ENCODE results near the gene TMEM52.

Gene TMEM52

DNA sequence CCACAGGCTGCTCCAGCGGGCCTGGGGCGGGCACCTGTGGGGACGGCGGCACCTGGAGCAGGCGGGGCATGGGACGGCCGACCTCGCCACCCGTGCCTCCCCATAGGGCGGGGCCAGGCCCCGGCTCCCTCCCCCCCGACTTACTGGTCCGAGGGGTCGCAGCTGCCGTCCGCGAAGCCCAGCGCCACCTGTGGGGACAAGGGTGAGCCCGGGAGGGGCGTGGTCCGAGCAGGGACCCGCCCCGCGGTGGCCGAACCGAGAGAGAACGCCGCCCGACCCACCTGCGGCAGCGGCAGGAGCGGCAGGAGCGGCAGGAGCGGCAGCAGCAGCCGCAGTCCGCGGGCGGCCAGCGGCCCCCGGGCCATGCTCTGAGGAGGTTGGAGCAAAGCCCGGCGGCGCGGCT lies at the start of gene TMEM52:
TSS of gene TMEM52 (minus strand) at position 379 of the 403 bp plus-strand sequence. CDS start at position 365, 14 bp downstream.
- DNase-seq (ENCODE audit: low read depth): no peak

DNA sequence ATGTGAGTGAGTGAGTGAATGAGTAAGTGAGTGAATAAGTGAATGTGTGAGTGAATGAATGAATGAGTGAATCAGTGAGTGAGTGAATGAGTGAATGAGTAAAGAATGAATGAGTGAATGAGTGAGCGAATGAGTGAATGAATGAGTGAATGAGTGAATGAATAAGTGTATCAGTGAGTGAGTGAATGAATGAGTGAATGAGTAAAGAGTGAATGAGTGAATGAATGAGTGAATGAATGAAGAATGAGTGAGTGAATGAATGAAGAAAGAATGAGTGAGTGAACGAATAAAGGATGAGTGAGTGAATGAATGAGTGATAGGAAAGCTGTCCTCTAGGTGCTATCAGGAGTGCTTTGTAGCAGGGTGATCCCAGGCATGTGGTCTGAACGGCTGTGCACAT lies 48.8 kb upstream of the TMEM52 start:
- DNase-seq (ENCODE audit: low read depth): no peak

DNA sequence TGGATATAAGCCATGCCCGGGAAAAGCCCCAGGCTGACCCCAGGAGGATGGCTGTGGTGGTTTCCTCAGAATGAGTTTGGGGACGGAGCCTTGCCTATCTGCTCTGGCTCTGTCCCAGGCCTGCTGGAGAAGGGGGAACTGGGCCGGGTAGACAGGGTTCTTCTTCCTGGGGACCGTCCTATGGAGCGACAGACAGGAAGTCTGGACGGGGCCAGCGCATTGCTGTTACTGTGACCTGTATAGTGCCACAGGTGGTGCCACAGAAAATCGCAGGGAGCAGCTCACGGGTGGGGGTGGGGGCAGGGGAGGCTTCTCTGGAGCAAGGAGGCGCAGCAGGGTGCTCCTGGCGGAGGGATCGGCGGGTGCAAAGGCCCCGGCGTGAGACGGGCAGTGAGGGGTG lies 48.1 kb upstream of the TMEM52 start:
- DNase-seq (ENCODE audit: low read depth): no peak

DNA sequence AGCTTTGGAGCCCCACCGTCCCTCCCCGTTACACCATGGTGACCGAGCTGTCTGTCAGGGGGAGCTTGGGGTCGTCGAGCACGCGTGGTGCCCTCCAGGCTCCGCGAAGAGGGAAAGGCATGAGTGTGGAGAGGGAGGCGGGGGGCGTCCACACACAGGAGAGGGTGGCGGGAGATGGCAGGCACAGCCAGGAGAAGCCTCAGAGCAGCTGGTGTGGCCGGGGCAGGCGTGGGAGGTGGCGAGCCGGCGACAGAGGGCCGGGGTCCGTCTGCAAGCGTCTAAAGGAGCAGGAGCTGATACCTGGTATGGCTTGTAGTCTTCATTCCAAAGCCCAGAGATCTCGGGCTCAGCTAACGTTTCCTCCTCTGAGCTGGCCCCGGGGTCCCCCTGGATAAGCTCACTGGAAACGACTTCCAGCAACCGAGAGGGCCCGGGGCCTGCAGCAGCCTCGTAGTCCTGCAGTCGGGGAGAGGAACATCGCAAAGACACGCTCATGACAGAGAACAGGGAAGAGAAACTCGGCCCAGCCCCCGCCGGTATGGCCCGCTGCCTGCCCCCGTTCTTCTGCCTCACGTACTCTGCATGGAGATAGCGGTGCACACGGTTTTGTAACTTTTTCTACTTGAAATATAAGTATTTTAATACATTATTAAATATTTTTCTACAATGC lies 47.1 kb upstream of the TMEM52 start:
- no peak for DNase-seq (ENCODE audit: low read depth)

DNA sequence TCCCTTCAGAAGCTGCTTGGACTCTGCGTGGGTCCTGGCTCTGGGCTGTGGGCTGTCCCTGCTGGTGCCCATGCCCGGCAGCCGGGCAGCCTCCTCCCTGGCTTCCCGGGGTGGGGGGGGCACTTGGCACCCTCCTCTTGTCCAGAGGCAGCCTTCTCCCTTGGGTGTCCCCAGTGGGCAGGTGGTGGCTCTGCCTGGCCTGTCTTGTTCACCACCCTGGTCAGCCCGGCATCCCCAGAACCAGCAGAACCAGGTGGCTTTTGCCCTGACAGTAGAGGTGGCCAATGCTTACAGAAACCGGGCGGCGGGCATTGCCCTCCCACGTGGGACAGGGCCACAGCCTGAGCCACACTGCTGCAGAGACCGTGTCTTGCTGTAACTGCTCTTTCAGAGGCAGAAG lies 46.5 kb upstream of the TMEM52 start:
- DNase-seq (ENCODE audit: low read depth): no peak

DNA sequence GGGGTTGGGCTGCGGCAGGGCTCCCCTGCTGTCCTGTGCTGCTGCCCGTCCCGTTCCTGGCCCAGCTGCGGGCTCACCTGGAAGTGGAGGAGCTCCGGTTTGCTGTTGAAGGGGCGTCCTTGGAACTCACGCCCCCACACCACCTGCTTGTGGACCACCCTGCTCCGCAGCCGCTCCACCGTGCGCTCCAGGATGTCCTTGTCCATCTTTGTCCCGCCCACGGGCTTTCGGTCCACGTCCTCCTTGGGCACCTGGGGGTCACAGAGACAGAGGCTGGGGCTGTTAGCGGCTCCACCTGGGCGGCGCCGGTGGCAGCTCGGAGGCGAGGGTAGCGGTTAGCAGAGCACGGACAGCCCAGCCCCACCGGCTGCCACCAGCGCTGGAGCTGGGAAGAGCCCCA lies 45.7 kb upstream of the TMEM52 start:
- DNase-seq (ENCODE audit: low read depth): no peak

DNA sequence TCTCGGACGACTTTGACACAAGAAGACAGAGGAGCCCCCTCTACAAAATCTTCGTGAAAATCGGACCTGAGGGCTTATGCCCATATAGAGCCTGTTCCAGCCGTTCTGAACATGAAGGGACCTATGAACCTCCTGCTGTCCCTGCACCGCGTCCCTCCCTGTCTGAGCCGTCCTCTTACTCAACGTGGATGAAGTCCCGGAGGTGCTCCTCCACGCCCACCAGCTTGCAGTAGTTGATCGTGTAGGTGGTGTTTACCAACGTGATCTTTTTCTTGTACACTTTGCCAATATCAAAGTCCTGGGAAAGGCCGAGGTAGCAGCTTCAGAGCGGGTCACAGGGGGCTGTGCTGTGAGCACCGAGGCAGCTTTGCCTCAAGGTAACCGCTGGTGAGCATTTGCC lies 44.5 kb upstream of the TMEM52 start:
- no peak for DNase-seq (ENCODE audit: low read depth)

DNA sequence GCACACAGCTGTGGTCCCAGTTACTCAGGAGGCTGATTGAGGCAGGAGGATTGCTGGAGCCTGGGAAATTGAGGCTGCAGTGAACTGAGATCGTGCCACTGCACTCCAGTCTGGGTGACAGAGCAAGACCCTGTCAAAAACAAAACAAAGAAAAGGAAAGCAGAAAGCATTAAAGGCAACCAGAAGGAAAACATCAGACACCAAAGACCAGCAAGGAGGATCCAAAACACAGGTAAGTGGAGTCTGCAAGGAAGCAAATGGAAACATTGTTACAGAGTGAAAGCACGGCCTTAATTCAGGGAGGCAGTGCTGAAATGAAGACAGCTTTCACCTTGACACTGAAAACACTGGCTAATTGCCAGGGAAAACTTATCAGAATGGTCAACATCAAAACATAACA lies 43.7 kb upstream of the TMEM52 start:
- no peak for DNase-seq (ENCODE audit: low read depth)

DNA sequence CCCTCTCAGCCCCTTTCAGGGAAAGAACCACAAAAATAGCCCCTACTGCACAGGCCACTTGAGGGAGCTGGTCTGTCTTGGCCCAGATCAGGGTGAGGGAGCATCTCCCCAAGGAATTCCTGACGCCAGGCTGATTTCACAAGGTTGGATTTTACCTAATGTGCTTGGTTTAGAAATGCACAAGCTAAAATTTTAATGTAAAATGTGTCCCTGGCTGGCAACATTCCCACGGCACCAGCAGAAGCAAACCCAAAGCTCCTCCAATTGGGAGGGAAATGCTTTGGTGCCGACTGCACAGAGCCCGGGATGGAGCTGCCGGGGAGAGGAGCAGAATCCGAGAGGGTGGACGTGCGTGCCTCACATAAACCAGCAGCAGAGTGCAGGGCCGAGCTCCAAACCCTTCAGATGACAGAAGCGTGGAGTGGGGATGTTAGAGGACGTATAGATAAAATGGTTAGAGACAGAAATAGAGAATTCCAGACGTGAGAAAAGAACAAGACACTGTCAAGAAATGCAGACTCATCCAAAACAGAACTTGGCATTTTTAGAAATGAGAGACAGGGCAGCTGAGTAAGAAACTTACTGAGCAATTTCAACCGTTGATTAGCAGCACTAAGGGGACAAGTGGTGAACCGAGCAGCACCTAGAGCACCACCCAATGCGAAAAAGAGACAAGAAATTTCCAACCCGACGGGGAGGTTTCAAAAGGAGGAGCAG lies 41.6 kb upstream of the TMEM52 start:
- DNase-seq (ENCODE audit: low read depth): peak; percentile 5

DNA sequence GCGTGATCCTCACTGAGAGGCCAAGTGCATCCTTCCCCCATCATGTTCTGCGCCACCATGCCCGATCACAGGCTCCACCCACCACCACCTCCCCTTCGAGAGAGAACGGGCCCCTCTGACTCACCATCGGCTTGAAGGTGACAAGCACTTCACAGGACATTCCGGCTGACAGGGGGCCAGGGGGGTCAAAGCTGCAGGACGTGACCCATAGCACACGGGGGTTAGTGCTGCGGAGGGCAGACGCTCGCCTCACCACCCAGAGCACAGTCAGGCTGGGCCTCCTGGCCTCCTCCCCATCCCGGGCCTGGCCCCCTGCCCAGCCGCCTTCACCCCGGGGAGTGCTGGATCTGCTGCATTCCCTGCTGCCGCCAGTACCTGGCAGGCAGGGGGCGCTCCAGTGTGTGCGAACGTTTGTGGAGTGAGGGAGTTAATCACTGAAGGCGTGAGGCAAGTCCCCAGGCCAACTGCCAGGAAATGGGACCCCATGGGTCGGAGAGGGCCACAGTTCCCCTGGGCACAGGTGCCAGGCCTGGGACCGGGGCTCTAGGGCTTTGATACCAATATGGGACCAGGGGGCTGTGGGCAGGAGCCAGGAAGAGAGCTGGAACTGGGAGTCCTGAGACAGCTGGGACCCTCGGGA lies 40.9 kb upstream of the TMEM52 start:
- DNase-seq (ENCODE audit: low read depth): peak; percentile 70

DNA sequence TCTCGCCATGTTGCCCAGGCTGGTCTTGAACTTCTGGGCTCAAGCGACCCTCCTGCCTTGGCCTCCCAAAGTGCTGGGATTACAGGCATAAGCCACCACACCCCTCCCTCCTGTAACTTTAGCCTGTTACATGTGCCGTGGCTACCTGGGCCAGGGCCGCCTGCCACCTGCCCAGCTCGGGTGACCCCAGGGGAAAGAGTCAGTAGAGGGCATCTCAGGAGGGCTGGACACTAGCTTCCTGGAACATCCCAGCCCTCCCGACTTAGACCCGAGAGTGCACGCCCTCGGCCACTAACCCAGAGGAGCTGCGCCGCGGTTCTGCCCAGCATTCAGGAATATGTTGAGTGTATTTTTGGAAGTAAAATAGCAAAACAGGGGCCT lies 40.4 kb upstream of the TMEM52 start:
- DNase-seq (ENCODE audit: low read depth): no peak

DNA sequence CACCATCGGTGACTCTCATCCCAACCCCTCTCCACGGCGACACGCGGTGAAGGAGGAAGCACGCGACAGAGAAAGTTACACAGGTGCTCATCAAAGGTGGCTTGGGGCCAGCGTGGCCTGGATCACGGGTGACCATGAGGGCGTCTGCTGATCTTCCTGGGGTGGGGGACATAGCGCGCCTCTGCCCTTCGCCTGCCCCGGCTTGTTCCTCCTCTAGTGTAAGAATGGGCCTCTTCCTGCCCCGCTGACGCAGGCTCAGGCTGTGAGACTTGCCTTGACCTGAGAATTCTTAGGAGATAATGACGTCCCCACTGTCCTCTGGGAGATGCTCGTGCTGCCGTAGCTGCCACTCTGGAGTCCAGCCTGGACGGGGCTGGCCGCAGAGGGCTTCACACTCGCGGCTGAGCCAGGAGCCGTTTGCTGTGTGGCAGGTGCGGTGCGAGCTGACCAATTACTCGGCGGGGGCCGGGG lies 39.0 kb upstream of the TMEM52 start:
- no peak for DNase-seq (ENCODE audit: low read depth)

DNA sequence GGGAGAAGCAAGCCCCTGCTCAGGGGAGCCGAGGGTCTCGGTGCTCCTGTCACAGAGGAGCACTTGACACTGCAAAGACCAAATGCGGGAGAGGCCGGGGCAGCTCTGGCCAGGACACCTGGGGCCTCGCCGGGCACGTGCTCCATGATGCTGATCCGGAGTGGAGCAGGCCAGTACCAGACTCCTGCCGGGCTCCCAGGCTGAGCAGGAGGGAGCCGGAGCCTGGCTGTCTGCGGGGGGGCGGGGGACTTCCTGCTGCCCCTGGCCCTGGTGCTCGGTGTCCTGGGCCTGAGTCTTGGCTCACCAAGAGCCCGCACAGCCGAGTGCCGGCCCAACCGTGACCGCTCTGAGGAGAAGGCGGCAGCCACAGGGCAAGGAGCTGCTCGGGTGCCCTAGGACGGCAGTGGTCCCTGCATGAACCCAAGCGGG lies 38.5 kb upstream of the TMEM52 start:
- DNase-seq (ENCODE audit: low read depth): no peak

DNA sequence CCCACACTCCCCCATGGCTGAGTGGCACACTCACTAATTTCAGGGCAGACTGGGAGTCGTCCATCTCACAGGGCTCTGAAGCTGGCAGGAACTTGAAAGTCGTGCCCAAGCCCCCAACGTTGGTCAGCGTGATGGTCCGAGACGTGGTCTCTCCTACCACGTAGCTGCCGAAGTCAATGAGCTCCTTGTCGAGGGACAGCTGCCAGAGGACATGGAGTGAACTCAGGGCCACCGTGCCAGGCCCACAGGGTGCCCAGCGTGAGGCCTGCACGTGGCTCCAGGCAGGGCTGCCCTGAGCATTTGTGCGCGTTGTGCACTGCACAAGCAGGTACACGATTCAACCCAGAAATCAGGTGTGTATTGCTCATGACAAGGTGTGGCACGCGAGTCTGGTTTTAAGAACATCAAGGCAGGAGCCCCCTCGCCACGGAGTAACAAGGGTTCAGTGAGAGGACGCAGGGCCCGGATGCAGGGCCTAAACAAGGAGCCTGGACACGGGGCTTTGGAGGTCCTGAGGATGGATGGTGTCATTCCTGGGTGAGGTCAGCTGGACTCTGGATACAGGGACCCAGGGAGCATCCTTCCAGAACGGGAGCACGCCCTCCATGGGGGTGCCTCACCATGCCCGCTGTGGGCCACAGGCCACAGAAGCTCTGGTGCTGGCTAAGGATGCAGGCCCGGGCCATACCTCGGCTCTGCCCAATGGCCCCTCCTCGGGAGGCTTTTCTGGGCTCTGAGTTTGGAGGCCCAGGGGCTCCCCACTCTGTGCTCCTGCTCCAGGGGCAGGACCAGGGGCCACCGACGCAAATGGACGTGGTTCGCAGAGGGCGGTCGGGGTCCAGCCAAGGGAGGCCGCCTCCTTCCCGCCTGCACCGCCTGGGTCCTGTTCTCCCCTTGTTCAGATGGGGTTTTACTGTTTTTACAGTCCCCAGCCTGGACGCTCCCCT lies 37.8 kb upstream of the TMEM52 start:
- no peak for DNase-seq (ENCODE audit: low read depth)

DNA sequence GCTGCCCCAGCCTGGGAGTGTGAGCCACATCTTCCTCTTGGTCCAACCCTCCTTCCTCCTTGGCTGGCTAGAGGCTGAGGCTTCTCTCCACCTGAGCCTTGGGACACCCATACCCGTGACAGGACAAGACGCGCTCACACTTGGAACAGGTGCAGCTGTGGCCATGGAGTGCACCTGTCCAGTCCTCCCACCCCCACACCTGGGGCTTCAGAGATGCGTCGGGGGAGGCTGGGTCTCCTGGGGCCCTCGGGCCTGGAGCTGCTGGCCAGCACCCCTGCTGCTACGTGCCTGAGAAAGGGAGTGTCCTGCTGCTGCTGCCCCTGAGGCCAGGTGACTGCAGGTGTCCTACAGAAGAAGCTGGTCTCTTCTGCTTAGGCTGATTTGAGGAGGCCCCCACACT lies 37.0 kb upstream of the TMEM52 start:
- DNase-seq (ENCODE audit: low read depth): no peak

DNA sequence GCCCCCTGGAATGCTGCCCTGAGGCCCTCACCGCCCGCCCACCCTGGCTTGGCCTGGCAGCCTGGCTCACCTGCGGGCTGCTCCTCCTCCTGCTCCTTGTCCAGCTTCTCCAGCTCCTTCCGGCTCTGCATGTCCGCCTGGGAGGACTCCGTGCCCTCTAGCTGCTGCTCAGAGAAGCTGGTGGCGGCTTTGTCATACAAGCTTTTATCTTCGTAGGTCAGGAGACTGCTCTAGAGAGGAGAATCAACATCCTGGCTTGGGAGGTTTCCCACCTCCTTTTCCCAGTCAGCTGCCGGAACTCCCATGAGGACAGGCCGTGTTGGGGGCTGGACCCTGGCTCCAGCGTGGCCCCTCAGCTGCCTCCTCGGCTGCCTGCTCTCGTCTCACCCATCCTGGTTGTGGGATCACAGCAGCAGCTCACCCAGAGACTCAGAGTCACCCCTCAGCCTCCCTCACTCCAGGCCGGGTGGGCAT lies 36.6 kb upstream of the TMEM52 start:
- DNase-seq (ENCODE audit: low read depth): no peak

DNA sequence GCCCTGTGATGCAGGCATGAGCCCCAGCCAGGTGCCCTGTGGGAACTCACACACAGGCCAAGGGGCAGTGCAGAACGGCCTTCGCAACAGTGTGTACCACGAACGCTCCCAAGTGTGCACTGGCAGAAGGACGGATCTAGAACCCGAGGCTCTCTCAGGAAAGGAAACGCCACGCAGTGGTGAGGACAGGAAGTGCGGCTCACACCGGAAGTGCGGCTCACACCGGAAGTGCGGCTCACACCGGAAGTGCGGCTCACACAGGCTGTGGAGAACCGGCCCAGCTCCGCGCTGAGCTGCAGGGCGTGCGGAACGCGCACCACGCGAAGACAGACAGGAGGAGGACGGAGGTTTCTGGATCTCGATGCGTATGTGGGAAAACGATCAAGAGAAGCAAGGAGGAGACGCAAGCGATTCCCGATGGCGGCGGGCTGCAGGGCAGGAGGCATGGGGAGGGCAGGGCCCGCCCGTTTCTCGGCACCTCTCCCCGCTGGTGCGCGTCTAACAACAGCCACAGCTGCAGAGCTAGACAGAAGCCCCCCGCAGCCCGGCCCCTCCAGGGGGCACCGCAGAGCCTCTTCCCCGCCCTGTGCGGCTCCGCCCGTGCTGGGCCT lies 35.9 kb upstream of the TMEM52 start:
- no peak for DNase-seq (ENCODE audit: low read depth)

DNA sequence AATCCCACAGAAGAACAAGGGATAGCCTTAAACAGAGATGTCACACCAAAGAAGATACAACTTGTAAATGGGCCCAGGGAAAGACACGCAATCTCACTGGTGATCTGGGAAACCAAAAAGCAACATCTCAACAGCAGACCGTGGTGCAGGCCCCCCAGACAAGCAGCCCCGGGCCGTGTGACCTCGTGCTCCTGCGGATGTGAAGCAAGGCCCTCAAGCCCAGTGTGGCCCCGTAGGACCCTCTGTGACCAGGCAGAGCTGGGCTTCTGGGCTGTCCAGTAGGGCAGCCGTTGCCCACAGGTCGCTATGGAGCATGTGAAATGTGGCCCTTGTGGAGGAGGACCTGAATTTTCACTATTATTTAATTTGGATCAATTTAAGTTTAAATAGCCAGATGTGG lies 34.9 kb upstream of the TMEM52 start:
- DNase-seq (ENCODE audit: low read depth): no peak

DNA sequence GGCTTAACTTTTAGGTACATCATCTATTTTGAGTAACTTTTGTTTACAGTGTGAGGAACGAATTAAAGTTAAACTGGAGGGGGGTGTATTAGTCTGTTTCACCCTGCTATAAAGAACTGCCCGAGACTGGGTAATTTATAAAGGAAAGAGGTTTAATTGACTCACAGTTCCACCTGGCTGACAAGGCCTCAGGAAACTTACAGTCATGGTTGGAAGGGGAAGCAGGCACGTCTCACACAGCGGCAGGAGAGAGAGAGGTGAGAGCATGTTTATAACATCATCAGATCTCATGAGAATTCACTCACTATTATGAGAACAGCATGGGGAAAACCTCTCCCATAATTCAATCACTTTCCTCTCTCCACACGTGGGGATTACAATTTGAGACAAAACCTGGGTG lies 31.9 kb upstream of the TMEM52 start:
- no peak for DNase-seq (ENCODE audit: low read depth)

DNA sequence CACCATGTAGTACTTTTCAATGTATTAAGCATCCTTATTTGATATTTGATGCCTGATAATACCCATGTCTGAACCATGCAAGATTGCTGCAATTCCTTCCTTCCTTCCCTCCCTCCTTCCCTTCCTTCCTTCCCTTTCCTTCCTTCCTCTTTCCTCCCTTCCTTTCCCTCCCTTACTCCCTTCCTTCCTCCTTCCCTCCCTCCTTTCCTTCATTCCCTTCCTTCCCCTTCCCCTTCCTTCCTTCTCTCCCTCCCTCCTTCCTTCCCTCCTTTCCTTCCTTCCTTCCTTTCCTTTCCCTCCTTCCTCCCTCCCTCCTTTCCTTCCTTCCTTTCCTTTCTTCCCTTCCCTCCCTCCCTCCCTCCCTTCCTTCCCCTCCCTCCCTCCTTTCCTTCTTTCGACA lies 29.7 kb upstream of the TMEM52 start:
- DNase-seq (ENCODE audit: low read depth): no peak

DNA sequence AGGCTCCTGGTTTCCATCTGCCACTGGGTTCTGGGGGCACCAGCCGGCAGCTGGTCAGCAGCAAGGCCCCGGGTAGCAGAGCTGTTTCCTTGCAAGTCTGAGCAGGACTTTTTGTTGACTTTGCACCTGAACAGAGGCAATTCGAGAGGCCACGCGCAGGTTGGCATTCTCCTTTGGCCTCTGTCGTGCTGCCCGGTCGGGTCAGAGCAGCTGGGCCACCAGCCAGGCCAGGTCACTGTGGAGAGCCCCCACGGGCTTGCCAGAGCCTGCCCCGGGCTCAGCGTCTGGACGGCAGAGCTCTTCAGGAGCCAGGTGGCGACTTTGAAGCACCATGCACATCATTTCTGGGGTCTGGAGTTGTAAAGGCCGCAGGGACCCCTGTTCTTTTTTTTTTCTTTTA lies 28.4 kb upstream of the TMEM52 start:
- DNase-seq (ENCODE audit: low read depth): no peak

DNA sequence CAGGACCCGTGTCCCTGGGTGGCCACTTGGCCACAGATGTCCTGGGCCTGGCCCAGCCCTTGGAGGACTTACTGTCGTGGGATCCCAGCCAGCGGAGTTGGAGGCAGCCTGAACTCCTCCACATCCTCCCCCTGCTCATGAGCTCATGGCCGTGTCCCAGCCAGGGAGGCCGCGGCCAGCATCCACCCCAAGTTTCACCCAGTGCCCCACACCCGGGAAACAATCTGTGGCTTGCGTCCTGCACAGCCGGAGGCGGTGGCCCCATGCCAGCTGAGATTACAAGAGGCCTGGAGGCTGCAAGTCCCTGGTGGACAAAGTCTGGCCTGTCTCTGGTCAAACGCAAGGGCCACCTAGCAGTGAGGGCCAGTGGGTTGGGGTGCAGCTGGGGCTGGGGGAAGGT lies 27.5 kb upstream of the TMEM52 start:
- DNase-seq (ENCODE audit: low read depth): peak; percentile 27

Data from iris pigment epithelial cell (primary cell).